GM21737 (cell line): ENCODE measurements around the gene ZNRF1.

Experiments
- ATAC-seq: cut with Tn5 transposase; IDR thresholded peaks from one replicate; pipeline ENCODE4 v1.9.1; 2021; ENCODE audit warnings: mild to moderate bottlenecking, moderate library complexity; ENCODE audit not compliant: unreplicated experiment

Gene ZNRF1

DNA sequence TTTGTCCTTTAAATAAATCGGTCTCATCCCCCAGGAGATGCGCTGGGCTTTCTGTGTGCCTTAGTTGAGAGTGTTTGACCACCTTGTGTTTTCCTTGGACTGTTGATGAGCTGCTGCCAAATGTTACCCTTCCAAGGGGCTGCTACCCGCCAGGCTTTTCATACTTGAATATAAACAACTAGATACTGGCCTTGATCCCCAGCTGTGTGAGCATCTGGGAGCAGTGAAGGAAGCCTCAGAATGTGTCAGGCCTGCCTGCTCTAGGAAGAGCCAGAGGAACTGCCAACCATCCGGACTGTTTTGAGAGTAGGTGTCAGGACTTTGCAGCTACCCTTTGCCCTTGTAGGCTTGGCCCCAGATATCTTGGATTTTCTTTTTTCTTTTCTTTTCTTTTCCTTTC is 60.0 kb downstream of the ZNRF1 start:
- no peak for ATAC-seq

DNA sequence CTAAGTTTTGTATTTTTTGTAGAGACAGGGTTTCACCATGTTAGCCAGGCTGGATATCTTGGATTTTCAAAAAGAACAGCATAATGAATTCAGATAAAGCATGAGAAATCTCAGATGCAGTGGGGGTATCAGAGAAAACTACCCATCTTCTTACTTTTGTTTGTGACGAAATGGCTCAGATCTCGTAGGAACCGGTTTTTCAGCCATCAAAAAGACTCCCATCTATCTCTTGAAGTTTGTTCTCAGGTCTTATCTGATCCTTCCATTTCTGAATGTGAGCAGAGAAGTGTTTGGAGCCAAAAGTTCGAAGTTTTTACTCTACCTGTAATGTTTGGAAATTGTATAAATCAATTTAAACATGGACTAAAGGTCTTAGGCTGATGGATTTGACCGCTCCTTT is 60.6 kb downstream of the ZNRF1 start:
- ATAC-seq, result no peak

DNA sequence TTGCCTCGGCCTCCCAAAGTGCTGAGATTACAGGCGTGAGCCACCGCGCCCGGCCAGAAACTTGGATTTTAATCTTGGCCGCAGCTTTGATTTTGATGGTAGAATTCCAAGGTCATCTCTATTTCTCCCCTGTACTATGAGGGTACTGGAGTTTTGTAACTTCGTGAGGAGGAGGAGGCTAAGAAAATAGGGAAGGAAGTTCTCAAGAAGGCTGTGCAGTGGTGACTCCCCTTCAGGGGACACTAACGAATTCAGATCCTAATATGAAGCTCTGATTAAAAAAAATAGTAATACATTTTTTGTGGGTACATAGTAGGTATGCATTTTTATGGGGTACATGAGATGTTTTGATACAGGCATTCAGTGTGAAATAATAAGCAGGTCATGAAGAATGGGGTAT is 61.9 kb downstream of the ZNRF1 start:
- ATAC-seq, result no peak

DNA sequence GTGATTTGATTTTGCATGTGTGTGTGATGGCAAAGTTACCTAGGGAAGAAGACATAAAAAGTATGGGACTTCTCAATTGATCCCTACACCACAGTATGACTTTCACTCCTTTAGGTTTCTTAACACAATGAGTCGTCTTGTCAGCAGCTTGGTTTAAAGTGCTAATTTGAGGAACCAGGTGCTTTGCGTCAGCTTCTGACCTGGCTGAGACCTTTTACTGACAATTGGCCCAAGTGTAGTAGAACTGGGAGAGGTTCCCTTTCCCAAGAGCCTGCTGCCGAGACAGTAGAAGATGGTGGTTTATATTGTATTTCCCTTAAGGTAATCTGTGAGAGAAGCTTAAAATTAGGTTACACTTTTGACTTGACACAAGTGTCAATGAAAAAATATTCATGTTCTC is 62.8 kb downstream of the ZNRF1 start:
- ATAC-seq, result no peak

DNA sequence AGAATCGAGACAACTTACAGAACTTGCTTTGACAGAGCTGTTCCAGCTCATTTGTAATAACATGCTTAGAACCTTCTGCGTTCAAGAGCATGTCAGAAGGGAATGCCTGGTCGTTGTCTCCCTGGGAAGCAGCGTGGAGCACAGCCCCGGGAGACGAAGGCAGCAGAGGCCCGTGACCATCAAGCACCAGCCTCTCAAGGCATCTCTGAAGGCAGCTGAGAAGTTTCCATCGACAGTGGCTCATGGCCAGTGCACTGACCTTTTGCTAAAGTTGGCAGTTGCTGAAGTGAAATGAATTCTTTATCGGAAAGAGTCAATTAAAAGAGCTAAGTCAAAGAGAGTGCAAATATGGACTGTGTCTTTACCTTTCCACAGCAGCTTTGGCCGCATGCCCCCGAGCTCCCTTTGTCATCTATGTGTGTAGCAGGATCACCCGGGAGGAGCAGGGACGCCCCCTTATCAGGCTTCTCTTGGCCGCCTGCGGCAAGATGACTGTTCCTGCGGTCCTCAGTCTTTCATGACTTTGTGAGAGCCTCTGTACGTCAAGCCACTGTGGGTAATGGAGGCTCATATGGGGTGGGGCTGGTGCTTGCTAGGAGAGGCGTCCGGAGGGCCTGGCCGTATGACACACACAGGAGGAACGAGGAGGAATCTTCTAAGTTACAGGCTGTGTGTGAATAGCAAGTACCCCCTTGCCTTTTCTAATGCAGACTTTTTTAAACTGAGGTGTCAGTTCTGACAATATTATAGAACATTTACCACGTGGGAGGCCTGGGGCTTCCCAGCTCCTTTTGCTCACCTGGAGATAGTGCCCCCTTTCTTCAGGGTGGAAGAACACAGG is 63.5 kb downstream of the ZNRF1 start:
- ATAC-seq, result no peak

DNA sequence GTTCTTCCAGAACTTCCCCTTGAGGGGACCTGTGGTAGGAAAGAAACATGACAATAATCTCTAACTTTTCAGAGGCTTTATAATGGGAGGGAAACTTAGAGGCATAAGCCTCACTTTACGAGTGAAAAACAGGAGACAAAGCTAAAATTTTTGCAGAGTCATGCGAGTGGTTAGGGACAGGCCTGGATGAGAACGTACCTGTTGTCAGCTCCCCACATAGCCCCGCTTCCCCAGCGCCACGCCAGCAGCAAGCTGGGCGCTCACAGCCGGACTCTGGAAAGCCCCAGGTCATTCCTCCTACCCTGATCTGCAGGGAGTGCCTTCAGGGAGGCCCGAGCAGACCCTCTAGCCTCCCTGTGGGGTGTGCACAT is 64.1 kb downstream of the ZNRF1 start:
- no peak for ATAC-seq

DNA sequence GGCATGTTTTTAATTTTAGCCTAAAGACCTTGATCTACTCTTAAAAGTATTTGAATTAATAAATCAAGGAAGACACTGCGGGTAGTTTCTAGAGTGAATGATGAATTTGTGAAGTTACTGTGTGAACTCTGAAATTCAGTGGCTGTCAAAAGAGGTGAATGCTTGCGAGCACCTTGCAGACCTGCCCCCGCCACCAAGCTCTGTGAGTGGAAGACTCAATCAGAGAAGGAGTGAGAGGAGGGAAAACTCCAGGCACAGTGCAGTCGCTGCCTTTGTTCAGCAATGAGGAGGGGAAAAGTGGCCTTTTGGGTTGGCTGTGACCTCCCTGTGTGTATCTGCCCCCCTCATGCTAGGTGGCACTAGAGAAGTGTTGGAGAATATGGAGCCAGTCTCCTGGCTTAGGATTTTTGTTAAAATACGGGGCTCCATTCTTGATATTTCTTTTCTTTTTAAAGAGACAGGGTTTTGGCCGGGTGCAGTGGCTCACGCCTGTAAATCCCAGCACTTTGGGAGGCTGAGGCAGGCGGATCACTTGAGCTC is 64.8 kb downstream of the ZNRF1 start:
- ATAC-seq, result no peak

DNA sequence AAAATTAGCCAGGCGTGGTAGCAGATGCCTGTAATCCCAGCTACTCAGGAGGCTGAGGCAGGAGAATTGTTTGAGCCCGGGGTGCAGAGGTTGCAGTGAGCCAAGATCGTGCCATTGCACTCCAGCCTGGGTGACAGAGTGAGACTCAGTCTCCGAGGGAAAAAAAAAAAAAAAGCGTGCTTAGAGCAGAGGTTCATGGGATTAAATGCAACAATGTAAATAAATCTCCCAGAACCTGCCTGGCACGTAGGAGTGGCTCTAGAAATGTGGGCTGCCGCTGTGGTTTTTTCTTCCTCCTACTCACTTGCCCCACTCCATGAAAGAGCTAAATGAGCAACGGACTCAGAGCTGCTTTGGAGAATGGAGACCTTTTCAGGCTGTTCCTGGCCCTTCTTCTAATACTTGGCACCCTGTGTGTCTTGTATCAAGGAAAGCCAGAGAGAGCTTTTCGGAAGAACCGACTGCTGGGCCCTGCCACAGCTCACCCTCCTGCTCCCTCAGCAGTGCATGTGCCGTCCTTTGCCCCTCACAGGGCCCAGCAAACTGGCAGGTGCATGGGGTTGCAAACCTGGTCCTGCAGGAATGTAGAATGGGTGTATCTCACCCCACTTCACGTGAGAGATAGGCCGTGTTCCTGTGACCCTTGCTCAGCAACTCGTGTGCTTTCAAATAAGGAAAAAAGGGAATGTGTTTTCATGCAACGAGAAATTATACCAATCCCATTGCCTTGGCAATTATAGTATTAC is 65.8 kb downstream of the ZNRF1 start:
- ATAC-seq, result no peak

DNA sequence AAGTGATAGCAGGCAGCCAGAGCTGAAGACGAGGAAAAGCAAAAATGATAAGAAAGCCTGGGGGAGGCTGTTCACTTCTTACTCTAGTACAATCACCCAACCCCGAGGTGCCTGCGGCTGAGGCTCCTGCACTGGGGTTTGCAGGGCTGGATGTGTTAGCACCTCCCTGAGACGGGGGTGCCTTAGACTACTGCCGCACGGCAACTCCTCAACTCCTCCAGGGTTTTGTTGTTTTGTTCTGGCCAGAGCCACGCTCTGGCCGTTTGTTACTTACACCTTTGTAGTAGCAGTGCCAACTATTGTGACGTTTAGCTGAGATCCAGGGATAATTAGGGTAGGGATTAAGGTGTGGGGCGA is 66.3 kb downstream of the ZNRF1 start:
- no peak for ATAC-seq

DNA sequence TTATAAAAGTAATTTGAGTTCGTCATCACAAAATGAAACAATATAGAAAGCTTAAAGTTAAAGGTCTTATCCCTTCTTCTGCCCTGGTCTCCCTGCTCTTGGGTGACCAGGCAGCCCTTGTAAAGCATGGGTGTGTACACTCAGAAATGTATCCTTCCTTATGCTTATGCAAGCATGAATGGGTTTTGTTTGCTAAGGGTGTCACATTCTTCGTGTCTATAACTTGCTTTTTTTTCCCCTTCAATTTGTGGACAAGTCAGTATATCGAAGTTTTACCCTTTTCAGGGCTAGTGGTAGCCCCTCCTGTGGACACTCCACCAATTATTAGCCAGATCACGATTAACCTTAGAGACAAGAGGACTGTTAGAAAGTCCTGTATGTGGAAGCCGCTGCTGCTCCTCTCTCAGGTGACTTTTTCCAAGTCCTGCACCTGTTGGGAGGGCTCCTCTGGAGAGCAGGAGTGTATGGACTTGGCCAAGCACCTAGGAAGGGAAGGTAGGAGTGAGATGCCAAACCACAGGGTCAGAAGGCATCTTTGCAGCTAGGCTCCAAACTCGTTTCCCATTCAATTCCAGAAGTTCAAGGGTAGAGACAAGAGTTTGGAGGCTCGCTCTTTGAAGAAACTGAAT is 66.8 kb downstream of the ZNRF1 start:
- no peak for ATAC-seq

DNA sequence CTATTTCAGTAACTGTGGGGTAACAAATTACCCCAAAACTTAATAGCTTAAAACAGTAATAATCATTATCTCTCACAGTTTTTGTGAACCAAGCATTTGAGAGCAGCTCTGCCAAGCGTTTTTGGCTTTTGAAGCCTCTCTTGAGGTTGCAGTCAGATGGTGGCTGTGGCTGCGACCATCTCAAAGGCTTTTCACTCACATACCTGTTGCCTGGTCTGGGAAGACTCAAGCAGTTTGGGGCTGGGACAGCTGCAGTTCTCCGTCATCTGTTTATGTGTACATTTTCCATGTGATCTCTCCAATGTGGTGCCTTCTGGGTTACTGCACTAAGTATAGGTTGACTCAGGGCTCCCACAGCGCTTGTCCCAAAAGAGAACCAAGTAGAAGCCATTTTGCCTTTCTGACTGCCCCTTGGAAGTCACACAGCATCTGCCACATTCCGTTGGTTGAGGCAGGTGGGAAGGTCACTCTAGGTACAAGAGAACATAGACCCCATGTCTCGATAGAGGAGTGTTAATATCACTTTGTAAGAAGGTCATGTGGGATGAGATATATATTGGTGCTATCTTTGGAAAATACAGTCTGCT is 68.1 kb downstream of the ZNRF1 start:
- no peak for ATAC-seq

DNA sequence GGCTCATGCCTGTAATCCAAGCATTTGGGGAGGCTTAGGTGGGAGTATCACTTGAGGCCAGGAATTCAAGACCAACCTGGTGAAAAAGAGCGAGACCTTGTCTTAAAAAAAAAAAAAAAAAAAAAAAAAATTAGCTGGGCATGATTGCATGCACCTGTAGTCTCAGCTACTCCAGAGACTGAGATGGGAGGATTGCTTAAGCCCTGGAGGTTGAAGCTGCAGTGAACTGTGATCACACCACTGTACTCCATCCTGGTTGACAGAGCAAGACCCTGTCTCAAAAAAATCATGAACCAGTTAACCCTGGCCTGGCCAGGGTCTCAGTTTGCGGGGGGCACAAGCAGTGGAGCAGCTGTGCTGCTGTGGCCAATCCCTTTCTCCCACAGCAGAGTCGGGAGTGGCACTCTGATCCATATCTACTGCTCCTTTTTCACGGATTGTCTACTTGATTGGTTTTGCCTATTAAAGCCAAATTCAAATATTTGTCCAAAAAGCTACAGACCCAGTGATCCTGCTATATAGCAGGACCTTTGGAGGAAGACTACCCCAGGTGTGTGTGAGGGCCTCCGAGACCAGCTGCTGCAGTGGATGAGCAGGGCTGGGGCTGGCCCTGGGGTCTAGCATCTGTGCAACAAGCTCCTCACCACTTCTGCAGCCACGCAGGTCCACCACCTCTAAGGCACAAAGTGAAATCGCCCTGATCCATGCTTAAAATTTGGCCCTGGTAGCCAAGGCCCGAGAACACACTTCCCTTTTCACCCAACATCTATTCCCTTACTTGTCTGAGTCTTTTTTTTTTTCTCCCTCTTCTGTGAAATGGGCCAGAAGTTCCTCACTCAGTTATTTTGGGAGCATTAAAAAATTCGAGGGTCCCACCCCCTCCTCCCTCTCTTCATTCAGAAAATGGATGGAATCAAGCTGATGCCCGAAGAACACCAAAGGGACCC is 69.5 kb downstream of the ZNRF1 start:
- ATAC-seq, result no peak

DNA sequence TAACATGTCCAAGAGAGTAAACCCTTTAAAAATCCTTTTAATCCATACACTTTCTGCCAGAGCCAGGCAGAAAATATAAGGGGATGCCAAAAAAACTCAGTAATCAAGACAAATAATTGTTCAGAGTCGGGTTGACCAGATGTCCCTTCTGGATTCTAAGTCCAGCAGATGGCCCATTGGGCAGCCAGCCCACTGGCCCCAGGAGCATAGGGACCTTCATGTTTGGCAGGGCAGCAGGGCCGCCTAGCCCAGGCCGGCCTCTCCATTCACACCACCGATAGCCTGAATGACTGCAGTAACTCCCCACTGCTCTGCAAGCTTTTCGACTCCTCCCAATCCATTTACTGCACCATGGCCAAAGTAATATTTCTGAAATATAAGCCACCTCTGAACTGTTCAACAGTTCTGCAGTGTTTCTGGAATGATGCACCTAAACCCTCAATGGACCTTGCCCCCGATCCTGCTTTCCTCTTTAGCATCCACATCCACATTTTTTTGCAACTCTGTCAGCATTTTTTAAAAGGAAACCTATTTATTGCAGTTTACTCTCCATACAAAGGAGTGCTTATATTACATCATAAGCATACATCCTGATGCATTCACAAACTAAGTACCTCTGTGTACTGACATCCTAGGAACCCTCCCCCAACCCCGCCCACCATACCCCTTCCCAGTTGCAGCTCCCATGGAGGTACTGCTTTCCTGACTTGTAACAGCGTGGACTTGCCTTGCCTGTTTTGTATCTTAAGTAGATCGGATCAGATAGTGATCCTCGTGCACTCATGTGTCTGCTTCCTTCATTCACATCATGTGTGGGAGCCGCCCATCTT is 71.4 kb downstream of the ZNRF1 start:
- ATAC-seq, result no peak

DNA sequence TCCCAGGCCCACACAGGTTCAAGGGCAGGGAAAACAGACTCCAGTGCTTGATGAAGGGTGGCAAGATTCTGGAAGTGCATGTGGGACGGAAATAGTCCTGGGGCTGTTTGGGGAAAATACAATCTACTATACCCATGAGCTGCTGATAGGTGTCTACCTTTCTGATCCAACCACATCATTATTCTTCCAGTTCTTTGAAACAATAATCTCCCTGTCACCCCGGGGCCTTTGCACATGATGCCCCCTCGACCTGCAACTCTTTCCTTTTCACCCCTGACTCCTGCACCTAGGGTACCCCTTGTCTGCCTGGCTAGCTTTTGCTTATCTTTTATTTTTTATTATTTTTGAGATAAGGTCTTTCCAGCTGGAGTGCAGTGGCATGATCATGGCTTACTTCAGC is 72.8 kb downstream of the ZNRF1 start:
- ATAC-seq, result no peak

DNA sequence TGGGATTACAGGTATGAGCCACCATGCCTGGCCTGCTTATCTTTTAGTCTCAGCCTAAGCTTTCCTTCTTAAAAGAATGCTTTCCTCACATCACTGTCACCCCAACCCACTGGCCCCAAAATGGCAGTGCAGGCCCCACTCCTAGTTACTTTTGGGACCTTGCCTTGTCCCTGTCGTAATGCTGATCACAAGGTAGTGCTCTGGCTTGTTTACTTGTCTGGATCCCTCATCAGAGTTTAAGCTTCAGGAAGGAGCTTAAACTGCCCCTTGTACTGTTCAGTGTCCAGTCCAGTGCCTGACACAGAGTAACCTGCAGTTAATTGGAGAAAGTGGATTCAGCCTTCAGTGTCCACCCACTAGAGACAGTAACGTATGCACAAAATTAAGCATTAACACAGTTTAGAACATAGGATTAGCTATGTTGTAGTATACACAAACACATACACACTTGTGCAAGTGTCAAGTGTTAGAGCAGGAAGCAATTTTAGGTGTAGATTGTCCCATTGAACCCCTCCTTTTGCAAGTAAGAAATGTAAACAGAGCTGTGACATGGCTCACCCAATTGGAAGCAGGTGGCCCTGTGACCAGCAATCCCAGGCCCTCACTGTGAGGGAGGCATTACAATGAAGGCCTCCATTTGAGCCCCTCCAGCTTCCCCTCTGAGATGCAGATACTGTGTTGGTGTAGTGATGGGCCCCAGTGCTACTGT is 73.6 kb downstream of the ZNRF1 start:
- no peak for ATAC-seq

DNA sequence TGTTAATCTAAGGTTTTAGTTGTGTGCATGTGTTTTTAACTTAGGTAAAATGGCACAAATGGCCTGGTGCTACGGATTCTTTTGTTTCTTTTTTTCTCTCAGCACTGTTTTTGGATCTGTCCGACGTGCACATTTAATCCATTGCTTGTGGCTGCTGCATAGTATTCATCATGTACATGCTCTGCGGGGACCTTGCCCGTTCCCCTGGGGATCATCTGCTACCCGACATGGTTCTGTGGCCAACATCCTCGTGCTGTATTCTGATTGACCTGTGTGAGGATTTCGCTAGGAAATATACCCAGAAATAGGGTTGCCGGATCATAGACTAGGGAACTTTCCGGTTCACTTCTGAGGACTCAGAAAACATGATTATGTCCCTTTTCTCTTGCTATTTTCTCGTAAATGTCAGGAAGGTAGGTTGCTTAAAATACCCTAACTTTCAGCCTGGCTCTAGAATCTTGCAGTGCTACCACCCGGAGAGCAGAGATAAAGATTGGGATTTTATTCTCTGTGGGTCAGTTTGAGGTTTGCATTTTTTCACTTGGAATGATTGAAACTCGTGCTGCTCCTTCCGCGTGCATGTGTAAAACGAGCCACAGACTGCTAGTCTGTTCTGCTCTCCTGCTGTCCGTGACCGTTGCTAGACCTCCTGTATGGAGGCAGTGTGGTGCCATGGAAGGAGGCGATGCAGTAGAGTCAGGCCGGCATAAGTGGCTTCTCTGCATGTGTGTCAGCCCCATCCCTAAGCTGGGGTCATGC is 74.9 kb downstream of the ZNRF1 start:
- ATAC-seq, result no peak

DNA sequence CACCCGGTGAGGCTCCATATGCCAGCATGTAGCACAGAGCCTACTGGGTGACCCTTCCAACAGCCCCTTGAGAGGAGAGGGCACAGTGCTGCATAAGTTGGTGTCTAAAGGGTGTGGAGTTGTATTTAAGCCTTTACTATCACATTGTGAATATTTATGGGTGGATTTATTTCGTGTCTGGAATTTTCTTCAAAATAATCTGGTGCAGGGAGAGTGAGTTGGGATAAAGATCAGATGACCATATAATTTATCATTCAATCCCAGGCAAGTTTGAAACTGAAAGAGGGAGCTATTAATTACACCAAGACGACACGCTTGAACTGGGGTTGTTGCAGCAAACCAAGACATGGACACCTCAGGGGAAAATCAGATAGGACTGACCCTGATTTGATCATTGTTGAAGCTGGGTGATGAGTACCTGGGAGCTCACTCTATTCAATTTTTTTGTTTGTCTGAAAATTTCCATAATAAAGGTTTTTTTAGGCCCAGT is 75.5 kb downstream of the ZNRF1 start:
- no peak for ATAC-seq
